Endothelial cell of umbilical vein (primary cell): ENCODE data around the gene SKA3. TPM values are rescaled to one million over a fixed set of nuclear protein-coding genes. Genes with fewer than 3 reads are reported as not detected.

Experiments
- BruUV-seq: library from RNA; stranded (reverse); fragments of 400-500 nt; replicated peaks from 2 replicates; lab custom pipeline; 2021; lab: Mats Ljungman, UMichigan
- CTCF ChIA-PET: fragments of 300-600, 350-600 bp; sonication (Branson Sonifier 250); formaldehyde crosslinking; loops from one replicate; lab custom pipeline; 2021; ENCODE audit warnings: antibody characterized with exemption, inconsistent platforms; lab: Charles Lee
- POLR2A ChIA-PET: fragments of 300-600, 350-600 bp; sonication (Branson Sonifier 250); formaldehyde crosslinking; loops from one replicate; lab custom pipeline; 2021; ENCODE audit warnings: antibody characterized with exemption, inconsistent platforms; lab: Charles Lee
- DNase-seq: peaks from one replicate; pipeline ENCODE4 v3.0.0-alpha.2; 2011; ENCODE audit warnings: low read depth, low spot score
- FAIRE-seq: peaks from 2 replicates; lab custom pipeline; 2011; peaks lifted over from hg19 to GRCh38; lab: Jason Lieb, UNC
- H2AFZ ChIP-seq: 2 replicates; pipeline ENCODE4 v1.6.0; 2012; ENCODE audit warnings: low read depth, low read length, control low read depth, inconsistent platforms
- H3K27ac ChIP-seq: 2 replicates; pipeline ENCODE4 v1.5.1; 2011; ENCODE audit warnings: low read depth, mild to moderate bottlenecking, control low read depth, low read length, moderate library complexity; ENCODE audit not compliant: insufficient read depth
- H3K27me3 ChIP-seq, 2 experiments: 2 replicates each; pipeline versions ENCODE4 v1.6.0 to v1.6.1; 2011; ENCODE audit warnings: low read length in 2 of 2, mixed read lengths in 1 of 2; ENCODE audit not compliant: control insufficient read depth in 2 of 2, insufficient read depth in 2 of 2
- H3K36me3 ChIP-seq, 2 experiments: 2 replicates in 1 of 2; 3 replicates in 1 of 2; pipeline ENCODE4 v1.5.1; 2011; ENCODE audit warnings: low read length in 2 of 2, mild to moderate bottlenecking in 1 of 2, moderate library complexity in 1 of 2; ENCODE audit not compliant: control insufficient read depth in 2 of 2, insufficient read depth in 2 of 2; ENCODE audit errors: extremely low read depth in 1 of 2
- H3K4me1 ChIP-seq: 3 replicates; pipeline ENCODE4 v1.5.1; 2011; ENCODE audit warnings: mild to moderate bottlenecking, low read length; ENCODE audit not compliant: control insufficient read depth, insufficient read depth; ENCODE audit errors: extremely low read depth
- H3K4me2 ChIP-seq: 2 replicates; pipeline ENCODE4 v1.6.1; 2011; ENCODE audit warnings: low read length, control low read depth, mixed read lengths; ENCODE audit not compliant: insufficient read depth
- H3K4me3 ChIP-seq, 3 experiments: fragments of 200-600 bp in 1 of 3; sonication (generic), shearing (Covaris generic) in 1 of 3; replicated peaks in 1 of 3; 2 replicates each; pipeline ENCODE4 v1.5.1; 2011 to 2016; ENCODE audit warnings: control low read depth in 3 of 3, low read length in 3 of 3, mild to moderate bottlenecking in 2 of 3, inconsistent platforms in 1 of 3, low read depth in 1 of 3, moderate library complexity in 1 of 3; ENCODE audit not compliant: insufficient read depth in 1 of 3
- H3K79me2 ChIP-seq: 2 replicates; pipeline ENCODE4 v1.6.0; 2012; ENCODE audit warnings: low read length, inconsistent platforms; ENCODE audit not compliant: control insufficient read depth, insufficient read depth
- H3K9ac ChIP-seq: replicated peaks from 2 replicates; pipeline ENCODE3; 2011; ENCODE audit warnings: low read length, control low read depth; ENCODE audit not compliant: insufficient read depth; ENCODE audit errors: extremely low read depth
- H3K9me1 ChIP-seq: replicated peaks from 3 replicates; pipeline ENCODE4 v1.6.0; 2011; ENCODE audit warnings: mild to moderate bottlenecking, low read length; ENCODE audit not compliant: control insufficient read depth, insufficient read depth; ENCODE audit errors: extremely low read depth
- H3K9me3 ChIP-seq: replicated peaks from 2 replicates; pipeline ENCODE4 v1.5.1; 2012; ENCODE audit warnings: low read length, inconsistent platforms; ENCODE audit not compliant: control insufficient read depth, insufficient read depth
- H4K20me1 ChIP-seq: replicated peaks from 2 replicates; pipeline ENCODE3; 2011; ENCODE audit warnings: mild to moderate bottlenecking, low read length; ENCODE audit not compliant: control insufficient read depth, insufficient read depth; ENCODE audit errors: extremely low read depth
- EZH2 ChIP-seq: IDR thresholded peaks from 2 replicates; pipeline ENCODE4 v1.6.1; 2012; ENCODE audit warnings: borderline replicate concordance, low read depth, mild to moderate bottlenecking, moderate library complexity, low read length, inconsistent platforms; ENCODE audit not compliant: severe bottlenecking
- FOS ChIP-seq: IDR thresholded peaks from 2 replicates; pipeline ENCODE4 v1.6.1; 2011; ENCODE audit warnings: mild to moderate bottlenecking, low read length, moderate library complexity, borderline replicate concordance; ENCODE audit not compliant: insufficient read depth
- GATA2 ChIP-seq: IDR thresholded peaks from 2 replicates; pipeline ENCODE4 v1.7.0; 2011; ENCODE audit warnings: low read depth, mild to moderate bottlenecking, moderate library complexity, mixed read lengths, low read length; ENCODE audit not compliant: insufficient read length, insufficient read depth
- JUN ChIP-seq: IDR thresholded peaks from 2 replicates; pipeline ENCODE4 v1.6.1; 2011; ENCODE audit warnings: borderline replicate concordance, low read depth; ENCODE audit not compliant: insufficient read length, insufficient read depth
- MYC ChIP-seq: IDR thresholded peaks from one replicate; pipeline ENCODE4 v1.6.1; 2011; ENCODE audit warnings: mild to moderate bottlenecking, low read depth, low read length
- POLR2A ChIP-seq: IDR thresholded peaks from 2 replicates; pipeline ENCODE4 v1.6.1; 2012; ENCODE audit warnings: low read depth, mild to moderate bottlenecking, control low read depth, low read length
- POLR2AphosphoS5 ChIP-seq: IDR thresholded peaks from 2 replicates; pipeline ENCODE4 v1.6.1; 2012; ENCODE audit warnings: low read depth, mild to moderate bottlenecking, control low read depth, low read length, moderate library complexity; ENCODE audit not compliant: insufficient read depth
- dilution Hi-C: fragments of 300-500 bp; cut with MboI; formaldehyde crosslinking; loops from one replicate; pipeline ENCODE4 v1.15.0; 2019; ENCODE audit warnings: low sequenced_read_pairs; ENCODE audit not compliant: extremely low pct_ligation_motif_present
- intact Hi-C: fragments of 100-400 bp; cut with micrococcal nuclease; formaldehyde crosslinking; loops from one replicate; pipeline ENCODE4 v1.10.0; 2022
- polyA plus RNA-seq, 4 experiments: library from polyadenylated mRNA; depleted of rRNA in 3 of 4; stranded (reverse) in 3 of 4; unstranded in 1 of 4; fragments of >200 nt; gene quantifications; 2 replicates each; pipeline versions ENCODE4 v1.2.1 to v1.2.3, GENCODE V29; 2011 to 2012; ENCODE audit warnings: missing spikeins in 1 of 4
- total RNA-seq: library from RNA; stranded (reverse); gene quantifications from 2 replicates; pipeline ENCODE4 v1.2.3, GENCODE V29; 2021
- TF ChIP-seq, protein P1 (sequence below), 2 donors: IDR thresholded peaks; 1 replicate in 1 of 2; 2 replicates in 1 of 2; pipeline ENCODE4 v1.5.1; 2011; ENCODE audit warnings: low read length in 2 of 2, mild to moderate bottlenecking in 2 of 2, moderate library complexity in 2 of 2, control low read depth in 1 of 2, inconsistent platforms in 1 of 2, low read depth in 1 of 2; ENCODE audit not compliant: insufficient read depth in 1 of 2; ENCODE audit errors: extremely low read depth in 1 of 2
- TF ChIP-seq, protein P2 (sequence below): IDR thresholded peaks from 2 replicates; pipeline ENCODE4 v1.6.1; 2011; ENCODE audit not compliant: insufficient read depth, insufficient read length

Gene SKA3
- total and polyA plus RNA-seq, 2 donors (not counting 3 experiments of a cell fraction or from before 2014, with no cell fraction given), result 9.4 to 28.7 TPM

DNA sequence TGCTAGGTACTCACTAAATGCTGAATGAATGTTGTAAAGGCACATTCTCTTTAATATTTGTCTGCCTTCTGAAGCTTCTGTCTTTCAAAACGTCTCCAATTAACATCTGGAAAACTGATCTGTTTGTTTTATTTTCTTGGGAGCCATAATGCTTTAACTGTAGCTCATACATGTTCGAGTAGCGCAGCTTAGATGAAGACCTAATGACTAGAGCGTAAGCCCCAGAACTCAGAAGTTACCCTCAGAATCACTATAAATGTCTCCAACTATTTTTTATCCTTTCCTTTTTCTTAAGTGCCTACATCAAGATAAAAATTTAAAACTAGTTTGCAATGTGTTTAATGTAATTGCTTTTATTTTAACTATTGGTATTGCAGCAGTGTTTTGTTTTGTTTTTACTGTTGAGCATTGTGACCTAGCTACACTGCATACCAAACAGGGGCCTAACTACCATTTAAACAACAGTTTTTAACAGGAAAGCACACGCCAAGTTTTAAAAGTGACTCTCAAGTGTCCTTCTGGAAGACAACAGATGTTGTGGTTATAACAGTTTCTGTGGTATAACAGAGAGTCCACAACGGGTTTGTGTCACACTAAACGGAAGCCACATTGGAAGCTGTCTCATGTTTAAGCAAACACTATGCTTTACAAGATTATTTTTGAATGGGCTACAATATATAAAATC is 42.1 kb upstream of the SKA3 start:
- Histone ChIP-seq H2AFZ (no peak overlapping the region), H3K27ac (no peak overlapping the region), H4K20me1 (no peaks in the 10 kb centered on the region), H3K9ac (no peak overlapping the region), H3K79me2 (no peaks in the 10 kb centered on the region), H3K4me1 (no peaks in the 10 kb centered on the region), H3K36me3 (no peaks in the 10 kb centered on the region), H3K9me3 (no peaks in the 10 kb centered on the region), H3K4me2 (no peak overlapping the region), H3K9me1 (no peaks in the 10 kb centered on the region), H3K4me3 (no peak overlapping the region), H3K27me3 (peaks cover 0 to 6% of the 10 kb centered on the region in 2 experiments)
- dilution Hi-C loops, result no loop called here
- intact Hi-C loops, result no loop called here
- ChIA-PET POLR2A (no interaction called here), CTCF (interaction anchor here (0.7 kb wide), 1 partner anchor 14 kb away, joined by 5 read pairs; no protein-coding TSS in a partner anchor)
- TF ChIP-seq GATA2 (no peak), EZH2 (no peak), POLR2A (no peak), POLR2AphosphoS5 (no peak), MYC (no peak), FOS (no peak), JUN (no peak)
- TF ChIP-seq, protein P1, sequence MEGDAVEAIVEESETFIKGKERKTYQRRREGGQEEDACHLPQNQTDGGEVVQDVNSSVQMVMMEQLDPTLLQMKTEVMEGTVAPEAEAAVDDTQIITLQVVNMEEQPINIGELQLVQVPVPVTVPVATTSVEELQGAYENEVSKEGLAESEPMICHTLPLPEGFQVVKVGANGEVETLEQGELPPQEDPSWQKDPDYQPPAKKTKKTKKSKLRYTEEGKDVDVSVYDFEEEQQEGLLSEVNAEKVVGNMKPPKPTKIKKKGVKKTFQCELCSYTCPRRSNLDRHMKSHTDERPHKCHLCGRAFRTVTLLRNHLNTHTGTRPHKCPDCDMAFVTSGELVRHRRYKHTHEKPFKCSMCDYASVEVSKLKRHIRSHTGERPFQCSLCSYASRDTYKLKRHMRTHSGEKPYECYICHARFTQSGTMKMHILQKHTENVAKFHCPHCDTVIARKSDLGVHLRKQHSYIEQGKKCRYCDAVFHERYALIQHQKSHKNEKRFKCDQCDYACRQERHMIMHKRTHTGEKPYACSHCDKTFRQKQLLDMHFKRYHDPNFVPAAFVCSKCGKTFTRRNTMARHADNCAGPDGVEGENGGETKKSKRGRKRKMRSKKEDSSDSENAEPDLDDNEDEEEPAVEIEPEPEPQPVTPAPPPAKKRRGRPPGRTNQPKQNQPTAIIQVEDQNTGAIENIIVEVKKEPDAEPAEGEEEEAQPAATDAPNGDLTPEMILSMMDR (IDR thresholded peaks at IDR 0.05; ENCODE audit: extremely low read depth in 1 of 2, insufficient read depth in 1 of 2, low read depth in 1 of 2, low read length in 2 of 2), result no peak
- TF ChIP-seq, protein P2, sequence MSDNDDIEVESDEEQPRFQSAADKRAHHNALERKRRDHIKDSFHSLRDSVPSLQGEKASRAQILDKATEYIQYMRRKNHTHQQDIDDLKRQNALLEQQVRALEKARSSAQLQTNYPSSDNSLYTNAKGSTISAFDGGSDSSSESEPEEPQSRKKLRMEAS, result no peak
- FAIRE-seq (no peak), DNase-seq (no peak)
- BruUV-seq, result no TSS peak
